ENCODE measurements around the gene IRF2.

DNA sequence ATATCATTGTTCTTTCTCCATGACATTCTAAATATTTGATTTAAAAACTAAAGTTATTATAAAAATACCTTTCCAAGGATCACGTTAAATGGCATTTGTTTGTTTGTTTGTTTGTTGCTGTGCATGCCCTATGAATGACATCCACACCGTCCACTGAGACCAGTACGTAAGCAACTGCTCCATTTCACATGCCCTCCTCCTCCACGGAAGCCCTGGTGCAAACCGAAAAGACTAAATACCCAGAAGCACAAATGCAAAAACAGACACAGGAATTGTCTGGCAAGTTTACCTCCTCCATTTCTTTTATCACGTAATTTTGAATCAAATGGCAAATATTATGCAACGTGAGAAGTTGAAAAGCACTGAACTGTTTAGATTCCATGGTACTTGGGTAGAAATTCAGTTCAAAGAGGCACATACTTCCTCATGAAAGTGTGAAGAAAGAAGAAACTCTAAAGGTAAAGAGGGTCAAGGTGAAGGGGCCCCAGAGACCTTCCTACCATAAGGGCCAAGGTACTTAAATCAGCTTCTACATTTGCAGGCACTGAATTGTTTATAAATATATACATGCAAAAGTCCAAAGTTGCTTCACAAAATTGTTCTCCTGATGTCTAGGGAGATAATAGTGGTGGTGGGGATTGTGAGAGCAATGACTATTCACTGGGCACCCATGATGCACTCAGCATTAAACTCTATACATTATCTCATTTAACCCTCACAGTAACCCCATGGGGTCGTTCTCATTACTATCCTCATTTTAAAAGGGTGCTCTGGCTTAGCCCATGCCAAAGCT lies 23.4 kb downstream of the IRF2 start:
- TF ChIP-seq, protein P1, sequence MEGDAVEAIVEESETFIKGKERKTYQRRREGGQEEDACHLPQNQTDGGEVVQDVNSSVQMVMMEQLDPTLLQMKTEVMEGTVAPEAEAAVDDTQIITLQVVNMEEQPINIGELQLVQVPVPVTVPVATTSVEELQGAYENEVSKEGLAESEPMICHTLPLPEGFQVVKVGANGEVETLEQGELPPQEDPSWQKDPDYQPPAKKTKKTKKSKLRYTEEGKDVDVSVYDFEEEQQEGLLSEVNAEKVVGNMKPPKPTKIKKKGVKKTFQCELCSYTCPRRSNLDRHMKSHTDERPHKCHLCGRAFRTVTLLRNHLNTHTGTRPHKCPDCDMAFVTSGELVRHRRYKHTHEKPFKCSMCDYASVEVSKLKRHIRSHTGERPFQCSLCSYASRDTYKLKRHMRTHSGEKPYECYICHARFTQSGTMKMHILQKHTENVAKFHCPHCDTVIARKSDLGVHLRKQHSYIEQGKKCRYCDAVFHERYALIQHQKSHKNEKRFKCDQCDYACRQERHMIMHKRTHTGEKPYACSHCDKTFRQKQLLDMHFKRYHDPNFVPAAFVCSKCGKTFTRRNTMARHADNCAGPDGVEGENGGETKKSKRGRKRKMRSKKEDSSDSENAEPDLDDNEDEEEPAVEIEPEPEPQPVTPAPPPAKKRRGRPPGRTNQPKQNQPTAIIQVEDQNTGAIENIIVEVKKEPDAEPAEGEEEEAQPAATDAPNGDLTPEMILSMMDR (IDR thresholded peaks at IDR 0.05; ENCODE audit: borderline replicate concordance, extremely low read depth, low read length, poor library complexity, severe bottlenecking) = no peak
- TF ChIP-seq EZH2 (IDR thresholded peaks at IDR 0.05; ENCODE audit: borderline replicate concordance, low read depth, low read length, severe bottlenecking) = no peak

All from DND-41 (cell line).